Measurements from ENCODE around the gene MYO1F. TPM values are rescaled to one million over a fixed set of nuclear protein-coding genes. Genes with fewer than 3 reads are reported as not detected.
A peak's percentile ranks its signal among the peaks of the same experiment; 100 is the strongest.

MYO1F gene
- total and polyA plus RNA-seq, 2 of the 13 experiments (the other 11 are each of a cell fraction or from before 2014, with no cell fraction given): 0.09 to 0.13 TPM

- no peak; the same call in 1 of the 2 replicates for TF ChIP-seq ESRRA (CRISPR knock-in tag; IDR thresholded peaks at IDR 0.05; ENCODE audit: low read depth)
- no peak for TF ChIP-seq ZNF414 (CRISPR knock-in tag; IDR thresholded peaks at IDR 0.05)
- no peak for TF ChIP-seq ZNF282 (IDR thresholded peaks at IDR 0.05; ENCODE audit: partially characterized antibody)
- no peak for TF ChIP-seq RBM39 (IDR thresholded peaks at IDR 0.05; ENCODE audit: low read depth, low read length, poor library complexity, severe bottlenecking)
- no peak; the same call in 1 of the 2 replicates for TF ChIP-seq KDM2A (CRISPR knock-in tag; IDR thresholded peaks at IDR 0.05; ENCODE audit: borderline replicate concordance, low read depth)
- TF ChIP-seq RELA (CRISPR knock-in tag; IDR thresholded peaks at IDR 0.05): no peak
- 0 out of 2 replicates have a peak, but pooled peaks have one; percentile 45 for TF ChIP-seq ZBTB7A (CRISPR knock-in tag; IDR thresholded peaks at IDR 0.05)
- TF ChIP-seq ZNF382 (CRISPR knock-in tag; IDR thresholded peaks at IDR 0.05; ENCODE audit: borderline replicate concordance): no peak
- TF ChIP-seq ZNF512B (CRISPR knock-in tag; IDR thresholded peaks at IDR 0.05; ENCODE audit: borderline replicate concordance): no peak
- no peak for TF ChIP-seq MBNL3 (CRISPR knock-in tag; conservative IDR thresholded peaks at IDR 0.05)
- TF ChIP-seq CREB1 (IDR thresholded peaks at IDR 0.05): no peak; the same call in 1 of the 2 replicates
- TF ChIP-seq CREB1 (CRISPR knock-in tag; IDR thresholded peaks at IDR 0.05): no peak
- peak; percentile 94 for TF ChIP-seq SALL2 (CRISPR knock-in tag; IDR thresholded peaks at IDR 0.05)
- no peak for TF ChIP-seq CBX1 (IDR thresholded peaks at IDR 0.05; ENCODE audit: low read depth)
- no peak for TF ChIP-seq HHEX (CRISPR knock-in tag; IDR thresholded peaks at IDR 0.05)
- TF ChIP-seq ZNF253 (CRISPR knock-in tag; IDR thresholded peaks at IDR 0.05; ENCODE audit: borderline replicate concordance): no peak
- 0 out of 2 replicates have a peak, but pooled peaks have one; percentile 17 for TF ChIP-seq NFKBIZ (CRISPR knock-in tag; IDR thresholded peaks at IDR 0.05)
- TF ChIP-seq ZNF550 (CRISPR knock-in tag; IDR thresholded peaks at IDR 0.05; ENCODE audit: borderline replicate concordance): no peak
- TF ChIP-seq KAT7 (CRISPR knock-in tag; IDR thresholded peaks at IDR 0.05; ENCODE audit: borderline replicate concordance): peak; percentile 37; the same call in 1 of the 2 replicates
- no peak; the same call in 1 of the 2 replicates for TF ChIP-seq CHD4 (IDR thresholded peaks at IDR 0.05; ENCODE audit: borderline replicate concordance, low read length)
- peak; percentile 18; the same call in 1 of the 2 replicates for TF ChIP-seq TFDP1 (CRISPR knock-in tag; IDR thresholded peaks at IDR 0.05; ENCODE audit: borderline replicate concordance)
- no peak for TF ChIP-seq SMC3 (IDR thresholded peaks at IDR 0.05; ENCODE audit: low read length)
- TF ChIP-seq ZNF207 (IDR thresholded peaks at IDR 0.05; ENCODE audit: borderline replicate concordance): no peak
- peak; percentile 83 for TF ChIP-seq DNMT1 (CRISPR knock-in tag; IDR thresholded peaks at IDR 0.05)
- no peak for TF ChIP-seq ZBTB14 (CRISPR knock-in tag; IDR thresholded peaks at IDR 0.05)
- TF ChIP-seq TBP (CRISPR knock-in tag; IDR thresholded peaks at IDR 0.05): peak; percentile 92; the same call in 1 of the 2 replicates
Measured at GRCh38 chr19:8513687-8514504, 63.3 kb downstream of the MYO1F start, which contains the start of gene ZNF414 (continued).

Data from HepG2 (cell line).